Measurements from ENCODE around the gene DCHS2. TPM values are rescaled to one million over a fixed set of nuclear protein-coding genes. Genes with fewer than 3 reads are reported as not detected.

Gene DCHS2
- total and polyA plus RNA-seq, 2 experiments from 2014 or later = 0.21 to 7.6 TPM

DNA sequence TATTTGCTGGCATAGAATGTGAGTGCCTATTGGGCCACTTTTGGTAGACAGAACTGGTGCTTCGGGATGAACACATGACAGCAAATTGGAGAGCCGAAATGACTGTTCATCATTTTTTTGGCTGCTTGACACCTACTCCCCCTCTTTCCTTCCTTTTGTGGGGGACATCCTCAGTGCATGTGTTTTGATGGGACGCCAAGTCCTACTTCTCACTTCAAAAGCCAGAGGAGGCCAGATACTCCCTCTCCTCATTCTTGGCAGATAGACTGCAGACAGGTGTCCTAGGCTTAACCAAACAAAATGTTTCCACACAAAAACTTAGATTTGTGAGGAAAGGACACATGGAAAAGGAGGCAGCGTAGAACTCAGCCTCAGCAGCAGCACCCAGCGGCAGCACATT is 62.4 kb downstream of the DCHS2 start (continued):
- TF ChIP-seq CTCF (conservative IDR thresholded peaks at IDR 0.05; ENCODE audit: low read depth in 2 of 2) = no peak
- TF ChIP-seq, protein P1, sequence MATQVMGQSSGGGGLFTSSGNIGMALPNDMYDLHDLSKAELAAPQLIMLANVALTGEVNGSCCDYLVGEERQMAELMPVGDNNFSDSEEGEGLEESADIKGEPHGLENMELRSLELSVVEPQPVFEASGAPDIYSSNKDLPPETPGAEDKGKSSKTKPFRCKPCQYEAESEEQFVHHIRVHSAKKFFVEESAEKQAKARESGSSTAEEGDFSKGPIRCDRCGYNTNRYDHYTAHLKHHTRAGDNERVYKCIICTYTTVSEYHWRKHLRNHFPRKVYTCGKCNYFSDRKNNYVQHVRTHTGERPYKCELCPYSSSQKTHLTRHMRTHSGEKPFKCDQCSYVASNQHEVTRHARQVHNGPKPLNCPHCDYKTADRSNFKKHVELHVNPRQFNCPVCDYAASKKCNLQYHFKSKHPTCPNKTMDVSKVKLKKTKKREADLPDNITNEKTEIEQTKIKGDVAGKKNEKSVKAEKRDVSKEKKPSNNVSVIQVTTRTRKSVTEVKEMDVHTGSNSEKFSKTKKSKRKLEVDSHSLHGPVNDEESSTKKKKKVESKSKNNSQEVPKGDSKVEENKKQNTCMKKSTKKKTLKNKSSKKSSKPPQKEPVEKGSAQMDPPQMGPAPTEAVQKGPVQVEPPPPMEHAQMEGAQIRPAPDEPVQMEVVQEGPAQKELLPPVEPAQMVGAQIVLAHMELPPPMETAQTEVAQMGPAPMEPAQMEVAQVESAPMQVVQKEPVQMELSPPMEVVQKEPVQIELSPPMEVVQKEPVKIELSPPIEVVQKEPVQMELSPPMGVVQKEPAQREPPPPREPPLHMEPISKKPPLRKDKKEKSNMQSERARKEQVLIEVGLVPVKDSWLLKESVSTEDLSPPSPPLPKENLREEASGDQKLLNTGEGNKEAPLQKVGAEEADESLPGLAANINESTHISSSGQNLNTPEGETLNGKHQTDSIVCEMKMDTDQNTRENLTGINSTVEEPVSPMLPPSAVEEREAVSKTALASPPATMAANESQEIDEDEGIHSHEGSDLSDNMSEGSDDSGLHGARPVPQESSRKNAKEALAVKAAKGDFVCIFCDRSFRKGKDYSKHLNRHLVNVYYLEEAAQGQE (IDR thresholded peaks at IDR 0.05; ENCODE audit: unreplicated experiment) = no peak

DNA sequence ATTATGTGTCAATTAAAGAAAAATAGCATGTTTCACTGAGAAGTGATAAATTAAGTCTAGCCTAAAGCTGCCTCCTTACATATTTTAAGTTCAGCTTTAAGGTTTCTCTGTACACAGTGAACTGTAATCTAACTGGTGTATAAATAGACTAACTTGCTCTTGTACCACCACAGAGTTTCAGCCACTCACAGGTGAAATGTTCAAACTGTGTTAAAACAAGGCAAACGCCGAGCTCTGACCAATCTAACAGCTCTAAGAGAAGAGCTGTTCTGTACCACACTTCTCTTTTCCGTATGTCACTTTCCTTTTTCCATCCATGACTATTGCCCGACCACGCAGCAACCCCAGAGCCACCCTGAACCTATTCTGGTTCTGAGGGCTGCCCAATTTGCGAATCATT is 64.5 kb downstream of the DCHS2 start:
- no peaks in the 10 kb centered on the region for H3K9me2 ChIP-seq (ENCODE audit: insufficient read depth)
- H3K27me3 Mint-ChIP-seq (ENCODE audit: insufficient read depth, low read depth, poor library complexity) = no peaks in the 10 kb centered on the region
- no peak for TF ChIP-seq NANOG (IDR thresholded peaks at IDR 0.05; ENCODE audit: borderline replicate concordance)
- no peak for TF ChIP-seq ZNF462 (CRISPR knock-in tag; IDR thresholded peaks at IDR 0.05)
- TF ChIP-seq ZNF331 (CRISPR knock-in tag; IDR thresholded peaks at IDR 0.05; ENCODE audit: low read depth) = no peak
- no peak for TF ChIP-seq EZH2phosphoT487 (IDR thresholded peaks at IDR 0.05; ENCODE audit: unreplicated experiment)
- no peak for TF ChIP-seq CTCF (conservative IDR thresholded peaks at IDR 0.05; ENCODE audit: low read depth in 2 of 2)
- no peak for TF ChIP-seq STAT1 (IDR thresholded peaks at IDR 0.05; ENCODE audit: unreplicated experiment)
- no peak for TF ChIP-seq POLR2AphosphoS5 (IDR thresholded peaks at IDR 0.05; ENCODE audit: low read depth)
- no peak for TF ChIP-seq CREB1 (CRISPR knock-in tag; IDR thresholded peaks at IDR 0.05; ENCODE audit: low read depth)

More for the DNA sequence above, 64.5 kb downstream of the DCHS2 start:
- Histone ChIP-seq H3K36me3 (ENCODE audit: insufficient read depth) (no peaks in the 10 kb centered on the region), H3K4me1 (ENCODE audit: insufficient read depth) (no peaks in the 10 kb centered on the region), H3K27ac (ENCODE audit: low read depth) (no peak overlapping the region), H3K27me3 (ENCODE audit: insufficient read depth) (no peaks in the 10 kb centered on the region), H4K20me1 (replicated peaks; ENCODE audit: insufficient read depth) (no peaks in the 10 kb centered on the region), H3K4me3 (no peak overlapping the region), H3K4me2 (no peak overlapping the region), H2AFZ (no peak overlapping the region), H3K79me2 (replicated peaks; ENCODE audit: insufficient read depth) (no peaks in the 10 kb centered on the region), H3F3A (replicated peaks; ENCODE audit: low read depth) (no peaks in the 10 kb centered on the region)
- Mint-ChIP-seq H3K4me3 (no peak overlapping the region), H3K9me3 (no peaks in the 10 kb centered on the region), H3K36me3 (ENCODE audit: low read depth) (no peaks in the 10 kb centered on the region), H3K4me1 (no peaks in the 10 kb centered on the region), H3K27ac (no peak overlapping the region)
- ATAC-seq (no peak), DNase-seq (ENCODE audit: low spot score) (no peak)

Data from GM23338 (cell line).